Large intestine (tissue), 3 donors: Measurements from ENCODE around the gene PTPRN2. TPM values are rescaled to one million over a fixed set of nuclear protein-coding genes. Genes with fewer than 3 reads are reported as not detected.
"Not testable (repeated sequence)": the region's sequence is repeated elsewhere in the genome, so short reads cannot be mapped to it uniquely, and the experiment has no call there.

Experiments used
- DNase-seq, 2 donors: peaks; one replicate each; pipeline versions ENCODE4 v3.0.0 to v3.0.0-alpha.2; 2013
- H3K27ac ChIP-seq: one replicate; pipeline ENCODE4 v1.5.1; 2013; ENCODE audit warnings: low read length
- H3K27me3 ChIP-seq: 2 replicates; pipeline ENCODE4 v1.6.1; 2013; ENCODE audit warnings: low read length; ENCODE audit not compliant: control insufficient read depth, insufficient read depth
- H3K36me3 ChIP-seq: 2 replicates; pipeline ENCODE4 v1.6.1; 2013; ENCODE audit warnings: low read length; ENCODE audit not compliant: control insufficient read depth, insufficient read depth
- H3K4me1 ChIP-seq: one replicate; pipeline ENCODE4 v1.6.1; 2013; ENCODE audit warnings: low read length; ENCODE audit not compliant: control insufficient read depth, insufficient read depth
- H3K4me3 ChIP-seq: one replicate; pipeline ENCODE4 v1.5.1; 2013; ENCODE audit warnings: low read length
- H3K9me3 ChIP-seq: one replicate; pipeline ENCODE4 v1.6.1; 2013; ENCODE audit warnings: mild to moderate bottlenecking, low read depth, low read length, moderate library complexity; ENCODE audit not compliant: control insufficient read depth
- WGBS: methylation state at CpG from one replicate; pipeline ENCODE4 v1.1.5; 2013; ENCODE audit warnings: low lambda C conversion rate; ENCODE audit not compliant: insufficient coverage; 5-methylcytosine and 5-hydroxymethylcytosine counted together
- polyA plus RNA-seq: library from polyadenylated mRNA; unstranded; fragments of 120-200 nt; gene quantifications from one replicate; pipeline ENCODE4 v1.2.1, GENCODE V29; 2013

The PTPRN2 gene
- polyA plus RNA-seq, 1 donor = 13.4 TPM

DNA sequence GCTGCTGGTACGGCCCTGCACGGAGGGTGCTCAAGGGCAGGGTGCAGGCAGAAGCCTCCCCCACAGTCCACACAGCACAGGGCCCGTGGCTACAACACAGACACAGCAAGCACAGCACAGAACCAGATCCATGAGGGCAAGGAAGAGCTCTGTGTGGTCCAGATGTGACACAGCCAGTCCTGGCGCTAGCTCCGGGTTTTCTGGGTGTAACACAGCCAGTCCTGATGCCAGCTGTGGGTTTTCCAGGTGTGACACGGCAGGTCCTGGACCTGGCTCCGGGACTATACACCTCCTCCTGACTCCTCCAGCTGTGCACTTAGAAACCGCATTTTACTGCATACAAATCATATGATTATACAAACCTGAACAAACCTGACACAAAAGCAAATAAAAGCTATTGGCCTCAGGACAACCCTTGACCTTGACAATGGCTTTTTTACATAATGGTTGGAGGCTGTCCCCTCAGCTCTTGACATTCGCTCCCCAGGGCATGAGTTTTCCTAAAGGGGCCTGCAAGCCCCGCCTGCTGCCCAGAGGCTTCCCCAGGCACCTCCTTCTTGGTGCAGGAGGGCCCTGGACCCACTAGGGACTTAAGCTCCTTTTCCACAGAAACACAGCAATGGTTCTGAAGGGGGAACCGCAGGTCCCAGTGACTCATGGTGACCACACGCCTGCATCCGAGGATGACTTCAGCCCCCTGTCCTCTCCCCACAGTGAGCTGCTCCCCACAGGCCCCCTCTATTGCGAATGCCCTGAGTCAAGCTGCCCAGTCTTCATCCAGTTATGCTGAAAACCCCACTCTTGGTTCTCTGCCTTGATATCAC lies 209.6 kb downstream of the PTPRN2 start:
- Histone ChIP-seq H3K9me3 (peaks cover 2% of the 10 kb centered on the region), H3K36me3 (no peaks in the 10 kb centered on the region), H3K27ac (no peak overlapping the region), H3K4me1 (no peaks in the 10 kb centered on the region), H3K27me3 (no peaks in the 10 kb centered on the region), H3K4me3 (no peak overlapping the region)
- peak in 1 of 2 donors; percentile 8 for DNase-seq
- no CpG with 5 or more reads among the region's 14 CpGs for WGBS

DNA sequence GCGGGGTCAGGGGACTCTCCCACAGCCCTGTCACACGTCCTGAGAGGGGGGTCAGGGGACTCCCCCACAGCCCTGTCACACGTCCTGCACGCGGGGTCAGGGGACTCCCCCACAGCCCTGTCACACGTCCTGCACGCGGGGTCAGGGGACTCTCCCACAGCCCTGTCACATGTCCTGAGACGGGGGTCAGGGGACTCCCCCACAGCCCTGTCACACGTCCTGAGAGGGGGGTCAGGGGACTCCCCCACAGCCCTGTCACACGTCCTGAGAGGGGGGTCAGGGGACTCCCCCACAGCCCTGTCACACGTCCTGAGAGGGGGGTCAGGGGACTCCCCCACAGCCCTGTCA lies 210.8 kb downstream of the PTPRN2 start:
- not testable (repeated sequence) for H3K27ac ChIP-seq, H3K9me3 ChIP-seq, H3K36me3 ChIP-seq, H3K27me3 ChIP-seq, DNase-seq, H3K4me1 ChIP-seq, H3K4me3 ChIP-seq
- WGBS = no CpG with 5 or more reads among the region's 12 CpGs

DNA sequence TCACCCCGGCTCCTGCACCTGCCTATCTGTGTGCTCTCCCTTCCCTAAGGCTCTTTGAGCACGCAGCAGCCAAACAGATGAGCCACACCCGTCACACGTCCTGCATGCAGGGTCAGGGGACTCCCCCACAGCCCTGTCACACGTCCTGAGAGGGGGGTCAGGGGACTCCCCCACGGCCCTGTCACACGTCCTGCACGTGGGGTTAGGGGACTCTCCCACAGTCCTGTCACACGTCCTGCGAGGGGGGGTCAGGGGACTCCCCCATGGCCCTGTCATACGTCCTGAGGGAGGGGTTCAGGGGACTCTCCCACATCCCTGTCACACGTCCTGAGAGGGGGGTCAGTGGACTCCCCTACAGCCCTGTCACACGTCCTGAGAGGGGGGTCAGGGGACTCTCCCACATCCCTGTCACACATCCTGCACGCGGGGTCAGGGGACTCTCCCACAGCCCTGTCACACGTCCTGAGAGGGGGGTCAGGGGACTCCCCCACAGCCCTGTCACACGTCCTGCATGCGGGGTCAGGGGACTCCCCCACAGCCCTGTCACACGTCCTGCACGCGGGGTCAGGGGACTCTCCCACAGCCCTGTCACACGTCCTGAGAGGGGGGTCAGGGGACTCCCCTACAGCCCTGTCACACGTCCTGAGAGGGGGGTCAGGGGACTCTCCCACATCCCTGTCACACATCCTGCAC lies 211.3 kb downstream of the PTPRN2 start:
- not testable (repeated sequence) for H3K4me3 ChIP-seq, H3K27me3 ChIP-seq, H3K36me3 ChIP-seq, H3K9me3 ChIP-seq, DNase-seq, H3K4me1 ChIP-seq, H3K27ac ChIP-seq
- WGBS = no CpG with 5 or more reads among the region's 23 CpGs

DNA sequence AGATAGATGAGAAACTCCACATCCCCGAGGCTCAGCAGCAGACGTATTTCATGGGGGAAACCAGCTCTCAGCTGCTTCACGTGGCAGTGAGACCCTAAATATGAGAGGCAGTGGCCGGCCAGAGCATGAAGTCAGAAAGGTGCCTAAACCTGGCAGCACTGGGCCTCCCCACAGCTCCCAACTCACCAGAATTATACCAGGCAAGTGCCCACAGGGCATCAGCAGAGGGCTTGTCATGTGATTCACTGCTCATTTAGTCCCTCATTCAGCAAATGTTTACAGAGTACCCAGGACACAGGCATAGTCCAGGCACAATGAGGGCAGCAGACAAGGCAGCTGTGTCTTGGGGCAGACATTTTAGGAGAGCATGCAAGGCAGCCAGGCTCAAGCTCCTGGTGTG lies 212.6 kb downstream of the PTPRN2 start:
- H3K36me3 ChIP-seq = no peaks in the 10 kb centered on the region
- no peak for DNase-seq
- peaks cover 2% of the 10 kb centered on the region for H3K9me3 ChIP-seq
- H3K27me3 ChIP-seq = no peaks in the 10 kb centered on the region
- H3K27ac ChIP-seq = no peak overlapping the region
- no peak overlapping the region for H3K4me3 ChIP-seq
- no CpG with 5 or more reads among the region's 4 CpGs for WGBS
- no peaks in the 10 kb centered on the region for H3K4me1 ChIP-seq

DNA sequence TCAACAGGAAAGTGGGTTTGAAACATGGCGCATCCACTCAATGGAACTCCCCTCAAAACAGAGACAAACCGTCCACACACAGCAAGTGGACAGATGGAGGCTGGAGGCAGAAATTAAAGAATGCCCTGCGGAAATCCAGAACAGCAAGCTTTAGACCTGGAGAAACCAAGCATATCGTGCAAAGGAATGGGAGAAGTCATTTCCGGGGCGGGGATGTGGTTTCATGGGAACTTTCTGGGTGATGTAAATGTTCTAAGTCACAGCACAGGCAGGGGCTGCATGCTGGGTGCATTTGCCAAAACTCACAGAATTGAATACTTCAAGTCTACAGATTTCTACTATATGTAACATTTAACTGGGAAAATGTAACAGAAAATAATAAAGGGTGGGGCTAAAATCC lies 213.0 kb downstream of the PTPRN2 start:
- Histone ChIP-seq H3K36me3 (no peaks in the 10 kb centered on the region), H3K4me1 (no peaks in the 10 kb centered on the region), H3K4me3 (no peak overlapping the region), H3K27me3 (no peaks in the 10 kb centered on the region), H3K27ac (no peak overlapping the region), H3K9me3 (peaks cover 2% of the 10 kb centered on the region)
- DNase-seq = no peak
- WGBS = 90% methylated on average over 4 of the region's 6 CpGs

DNA sequence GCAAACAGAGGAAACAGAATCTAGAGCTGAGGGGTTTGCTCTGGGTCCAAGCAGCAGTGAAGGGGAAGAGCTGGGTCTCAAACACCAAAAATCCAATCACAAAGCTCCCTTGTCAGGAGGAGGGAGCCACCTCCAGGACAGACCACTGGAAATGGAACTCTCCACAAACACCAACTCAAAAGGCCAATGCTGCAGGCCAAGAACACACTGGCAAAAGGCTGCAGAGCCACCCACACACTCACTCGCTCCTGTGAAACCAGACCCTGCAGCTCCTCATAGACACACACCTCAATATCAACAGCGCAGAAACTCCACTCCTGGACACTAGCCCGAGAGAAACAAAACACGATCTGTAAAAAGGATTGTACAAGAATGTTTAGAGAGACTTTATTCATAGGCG lies 213.5 kb downstream of the PTPRN2 start:
- no peak for DNase-seq

DNA sequence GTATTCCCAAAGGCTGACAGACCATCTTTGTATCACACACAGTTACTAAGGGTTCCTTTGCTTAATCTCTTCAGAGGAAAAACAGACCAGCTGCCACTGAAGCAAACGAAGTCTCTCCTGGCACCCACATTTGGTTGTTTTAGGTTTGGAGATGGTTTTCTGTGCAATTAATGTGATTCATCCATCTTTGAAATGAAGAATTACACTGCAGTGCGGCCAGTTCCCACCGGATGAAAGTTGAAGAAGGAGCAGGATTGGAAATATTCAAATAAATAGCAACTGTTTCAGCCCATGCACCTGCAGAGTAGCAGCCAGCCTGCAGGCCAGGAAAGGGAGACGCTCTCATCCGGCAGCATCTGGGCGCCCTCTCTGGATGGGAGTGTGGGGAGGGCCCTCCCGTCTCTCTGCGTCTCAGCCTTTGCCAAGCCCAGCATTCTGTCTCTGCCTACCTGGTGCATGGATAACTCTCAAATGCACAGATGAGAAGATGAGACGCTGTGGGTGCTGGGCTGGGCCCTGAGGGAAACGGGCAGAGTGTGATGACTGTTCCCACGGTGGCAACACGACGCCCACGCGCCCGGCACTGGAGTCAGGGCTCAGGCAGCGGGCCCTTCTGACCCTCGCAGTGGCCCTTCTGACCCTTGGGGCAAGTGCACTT lies 214.0 kb downstream of the PTPRN2 start:
- Histone ChIP-seq H3K27ac (no peak overlapping the region), H3K4me1 (no peaks in the 10 kb centered on the region), H3K36me3 (no peaks in the 10 kb centered on the region), H3K4me3 (no peak overlapping the region), H3K27me3 (no peaks in the 10 kb centered on the region), H3K9me3 (peaks cover 2% of the 10 kb centered on the region)
- no CpG with 5 or more reads among the region's 18 CpGs for WGBS
- DNase-seq = no peak

More for the DNA sequence above, 213.5 kb downstream of the PTPRN2 start:
- H3K4me3 ChIP-seq = no peak overlapping the region
- no peaks in the 10 kb centered on the region for H3K4me1 ChIP-seq
- peaks cover 2% of the 10 kb centered on the region for H3K9me3 ChIP-seq
- 100% methylated on average over 1 of the region's 5 CpGs for WGBS
- no peak overlapping the region for H3K27ac ChIP-seq
- no peaks in the 10 kb centered on the region for H3K27me3 ChIP-seq
- H3K36me3 ChIP-seq = no peaks in the 10 kb centered on the region

DNA sequence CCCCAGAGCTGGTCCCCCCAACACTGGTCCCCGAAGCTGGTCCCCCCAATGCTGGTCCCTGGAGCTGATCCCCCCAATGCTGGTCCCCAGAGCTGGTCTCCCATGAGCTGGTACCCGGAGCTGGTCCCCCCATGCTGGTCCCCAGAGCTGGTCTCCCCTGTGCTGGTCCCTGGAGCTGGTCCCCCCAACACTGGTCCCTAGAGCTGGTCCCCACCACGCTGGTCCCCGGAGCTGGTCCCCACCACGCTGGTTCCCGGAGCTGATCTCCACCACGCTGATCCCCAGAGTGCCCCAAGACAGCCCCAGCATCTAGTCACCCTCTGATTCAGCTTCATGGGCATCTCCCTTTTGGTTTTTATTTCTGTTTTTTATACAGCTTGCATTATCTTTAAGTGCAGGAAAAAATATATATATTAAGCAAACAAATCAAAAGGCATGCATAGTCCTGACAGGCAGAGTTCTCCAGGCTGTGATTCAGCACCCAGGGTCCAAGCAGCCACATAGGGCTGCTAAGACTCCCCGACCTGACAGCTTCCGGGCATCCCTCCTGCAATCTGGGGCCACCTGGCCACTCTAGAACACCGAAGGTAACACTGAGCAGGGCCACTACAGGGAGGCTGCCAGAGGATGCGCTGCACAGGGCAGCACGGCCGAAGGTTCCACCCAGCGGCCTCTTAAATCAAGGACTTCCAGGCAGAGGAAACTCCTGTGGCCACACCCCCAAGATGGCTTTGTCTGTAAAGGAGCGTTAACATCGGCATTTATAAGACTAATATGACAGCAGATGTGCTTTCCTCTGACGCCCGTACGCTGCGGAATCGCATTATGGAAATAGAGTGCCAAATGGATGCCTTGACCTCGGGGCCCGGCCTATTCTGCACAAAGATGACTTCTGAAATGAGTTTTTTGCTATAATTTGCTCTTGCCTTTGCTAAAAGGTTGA lies 215.0 kb downstream of the PTPRN2 start:
- Histone ChIP-seq H3K27ac (no peak overlapping the region), H3K36me3 (no peaks in the 10 kb centered on the region), H3K4me3 (no peak overlapping the region), H3K27me3 (no peaks in the 10 kb centered on the region), H3K9me3 (peaks cover 2% of the 10 kb centered on the region), H3K4me1 (no peaks in the 10 kb centered on the region)
- no CpG with 5 or more reads among the region's 23 CpGs for WGBS
- no peak for DNase-seq

DNA sequence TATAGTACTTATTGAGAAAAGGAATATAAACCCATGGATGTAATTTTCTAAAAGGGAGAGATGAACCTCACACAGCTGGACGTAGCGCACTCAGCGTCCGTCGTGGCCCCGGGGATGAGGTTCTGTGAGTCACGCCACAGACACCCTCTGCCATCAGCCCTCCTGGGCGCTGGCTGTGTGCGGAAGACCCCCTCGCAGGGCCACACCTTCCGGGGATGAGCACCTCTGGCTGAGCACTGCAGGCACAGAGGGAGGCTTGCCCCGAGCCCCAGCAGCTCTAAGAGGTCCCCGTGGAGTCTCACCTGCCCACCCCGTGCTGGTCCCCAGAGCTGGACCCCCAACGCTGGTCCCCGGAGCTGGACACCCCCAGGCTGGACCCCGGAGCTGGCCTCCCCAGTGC lies 215.8 kb downstream of the PTPRN2 start:
- no peak for DNase-seq
- H3K4me1 ChIP-seq = no peaks in the 10 kb centered on the region
- no peaks in the 10 kb centered on the region for H3K27me3 ChIP-seq
- H3K4me3 ChIP-seq = no peak overlapping the region
- H3K36me3 ChIP-seq = no peaks in the 10 kb centered on the region
- peaks cover 2% of the 10 kb centered on the region for H3K9me3 ChIP-seq
- WGBS = no CpG with 5 or more reads among the region's 17 CpGs
- no peak overlapping the region for H3K27ac ChIP-seq

DNA sequence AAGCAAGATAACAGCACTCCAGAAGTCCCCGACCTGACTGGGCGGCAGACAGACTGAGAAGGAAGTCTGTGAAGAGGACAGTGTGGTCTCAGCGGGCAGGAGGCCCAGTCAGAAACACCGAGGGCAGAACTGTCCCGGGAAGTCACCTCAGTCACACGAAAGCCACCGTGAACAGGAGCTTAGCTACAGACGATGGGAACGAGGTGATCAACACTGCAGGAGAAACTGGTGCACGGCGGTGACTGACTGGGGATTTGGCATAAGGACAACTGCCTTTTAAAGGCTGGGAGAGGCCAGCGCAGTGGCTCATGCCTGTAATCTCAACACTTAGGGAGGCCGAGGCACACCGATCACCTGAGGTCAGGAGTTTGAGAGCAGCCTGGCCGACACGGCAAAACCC lies 217.8 kb downstream of the PTPRN2 start:
- no peak for DNase-seq
- H3K9me3 ChIP-seq = peaks cover 2% of the 10 kb centered on the region
- H3K4me3 ChIP-seq = no peak overlapping the region
- no peaks in the 10 kb centered on the region for H3K27me3 ChIP-seq
- no peaks in the 10 kb centered on the region for H3K4me1 ChIP-seq
- H3K27ac ChIP-seq = no peak overlapping the region
- H3K36me3 ChIP-seq = no peaks in the 10 kb centered on the region
- no CpG with 5 or more reads among the region's 16 CpGs for WGBS
